GM19043 (cell line): Measurements from ENCODE around the gene GIMAP7.
A peak's percentile ranks its signal among the peaks of the same experiment; 100 is the strongest.
"Not testable (repeated sequence)": the region's sequence is repeated elsewhere in the genome, so short reads cannot be mapped to it uniquely, and the experiment has no call there.

Experiments used
- ATAC-seq: cut with Tn5 transposase; IDR thresholded peaks from one replicate; pipeline ENCODE4 v1.9.1; 2021; ENCODE audit warnings: low read depth; ENCODE audit not compliant: unreplicated experiment

The GIMAP7 gene

GRCh38 chr7:150511048-150511447, 3.6 kb upstream of the GIMAP7 start:
- no peak for ATAC-seq

- ATAC-seq = no peak
Measured at GRCh38 chr7:150513758-150514157, 914 bp upstream of the GIMAP7 start.

GRCh38 chr7:150515248-150516147, 826 bp downstream of the GIMAP7 start:
- ATAC-seq = peak; percentile 11

GRCh38 chr7:150516956-150517745, 2.5 kb downstream of the GIMAP7 start:
- no peak for ATAC-seq

- ATAC-seq = no peak
Measured at GRCh38 chr7:150519310-150519709, 4.6 kb downstream of the GIMAP7 start.

GRCh38 chr7:150520145-150520544, 5.5 kb downstream of the GIMAP7 start:
- no peak for ATAC-seq

GRCh38 chr7:150522931-150523330, 8.3 kb downstream of the GIMAP7 start:
- ATAC-seq = not testable (repeated sequence)

- ATAC-seq = no peak
Measured at GRCh38 chr7:150524018-150524417, 9.3 kb downstream of the GIMAP7 start.

GRCh38 chr7:150531704-150532103, 17.0 kb downstream of the GIMAP7 start:
- no peak for ATAC-seq

GRCh38 chr7:150538259-150538658, 23.6 kb downstream of the GIMAP7 start:
- ATAC-seq = no peak

GRCh38 chr7:150553163-150553562, 38.5 kb downstream of the GIMAP7 start:
- no peak for ATAC-seq

GRCh38 chr7:150556521-150557138, 42.0 kb downstream of the GIMAP7 start:
- ATAC-seq = no peak

GRCh38 chr7:150560486-150560885, 45.8 kb downstream of the GIMAP7 start:
- ATAC-seq = no peak

GRCh38 chr7:150562919-150563318, 48.2 kb downstream of the GIMAP7 start:
- ATAC-seq = no peak

GRCh38 chr7:150564006-150564405, 49.3 kb downstream of the GIMAP7 start:
- no peak for ATAC-seq

GRCh38 chr7:150564566-150564965, 49.9 kb downstream of the GIMAP7 start:
- ATAC-seq = no peak

GRCh38 chr7:150565239-150565638, 50.6 kb downstream of the GIMAP7 start:
- no peak for ATAC-seq

GRCh38 chr7:150566123-150566522, 51.5 kb downstream of the GIMAP7 start:
- no peak for ATAC-seq

- no peak for ATAC-seq
Measured at GRCh38 chr7:150566572-150566971, 51.9 kb downstream of the GIMAP7 start.

- no peak for ATAC-seq
Measured at GRCh38 chr7:150567169-150567568, 52.5 kb downstream of the GIMAP7 start, which contains the start of gene GIMAP4. Gene GIMAP4 (plus strand): TSS chr7:150567390. CDS start chr7:150569902, 2,512 bp downstream.

- ATAC-seq = no peak
Measured at GRCh38 chr7:150567871-150568301, 53.2 kb downstream of the GIMAP7 start.
